IPS DF 4.7 (cell line): ENCODE data around the gene PAEP.

Experiments used
- DNase-seq: peaks from one replicate; pipeline ENCODE4 v3.0.0-alpha.2; 2013; ENCODE audit warnings: low spot score; ENCODE audit errors: extremely low read depth

The PAEP gene

DNA sequence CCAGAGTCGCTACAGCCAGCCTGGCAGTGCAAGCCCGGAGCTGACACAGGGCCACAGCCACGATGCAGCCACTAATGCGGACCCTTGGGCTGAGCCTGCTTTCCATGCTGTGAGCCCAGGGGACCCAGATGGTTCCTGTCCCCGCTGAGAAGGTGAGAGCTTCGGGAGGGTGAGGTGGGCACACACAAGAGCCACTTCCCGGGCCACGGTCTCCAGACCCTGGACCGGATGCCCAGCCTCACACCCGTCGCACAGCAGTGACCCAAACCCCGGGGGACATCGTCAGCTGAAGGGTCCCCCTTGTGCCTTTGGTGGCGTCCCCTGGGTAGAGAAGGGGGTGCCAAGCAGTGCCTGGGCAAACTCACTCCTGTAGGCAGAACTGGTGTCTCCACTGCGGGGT is 13.4 kb downstream of the PAEP start:
- no peak for DNase-seq

DNA sequence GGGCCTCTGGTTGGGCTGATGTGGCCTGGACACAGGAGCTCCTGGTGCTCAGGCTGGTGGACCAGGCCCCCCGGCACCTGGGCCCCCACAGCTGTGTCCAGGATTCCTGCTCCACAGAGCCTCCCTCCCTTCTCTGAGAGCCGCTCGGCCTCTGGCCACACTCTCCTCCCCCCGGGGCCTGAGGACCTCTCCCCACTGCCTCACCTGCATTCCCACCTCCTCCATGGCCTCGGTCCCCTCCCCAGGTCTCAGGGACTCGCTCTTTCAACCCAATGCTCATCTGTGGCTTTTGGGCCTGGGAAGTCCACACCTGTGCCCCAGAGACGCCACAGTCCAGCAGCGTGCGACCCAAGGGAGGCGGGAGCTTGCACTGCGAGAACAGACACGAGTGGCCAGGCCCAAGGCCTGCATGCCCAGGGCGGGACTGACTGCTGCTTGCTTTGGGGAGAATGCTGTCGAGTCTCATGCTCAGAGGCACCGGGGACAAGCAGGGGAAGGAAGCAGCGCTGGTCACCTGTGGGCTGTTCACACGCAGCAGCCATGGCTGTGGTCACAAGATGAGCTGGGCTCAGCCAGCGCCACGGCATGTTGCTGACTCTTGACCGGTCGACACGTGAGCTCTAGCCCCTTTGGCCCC is 14.6 kb downstream of the PAEP start:
- DNase-seq = no peak

DNA sequence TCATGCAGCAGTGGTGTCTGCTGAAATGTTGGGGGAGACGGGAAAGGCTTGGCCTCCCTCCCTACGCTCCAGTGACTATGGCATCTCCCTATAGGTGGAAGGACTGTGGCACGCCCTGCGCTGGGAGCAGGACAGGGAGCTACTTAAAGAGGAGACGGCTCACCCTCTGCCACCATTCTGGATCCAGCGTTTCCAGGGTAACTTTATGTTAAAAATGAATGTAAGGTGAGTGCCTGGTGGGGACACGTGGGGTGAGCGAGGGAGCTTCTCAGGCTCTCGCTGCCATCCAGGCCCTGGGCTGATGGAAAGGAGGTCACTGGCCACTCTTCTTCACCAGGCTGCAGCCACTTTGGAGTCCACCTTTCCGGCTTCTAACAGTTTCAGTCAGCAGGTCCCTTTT is 15.7 kb downstream of the PAEP start:
- no peak for DNase-seq

DNA sequence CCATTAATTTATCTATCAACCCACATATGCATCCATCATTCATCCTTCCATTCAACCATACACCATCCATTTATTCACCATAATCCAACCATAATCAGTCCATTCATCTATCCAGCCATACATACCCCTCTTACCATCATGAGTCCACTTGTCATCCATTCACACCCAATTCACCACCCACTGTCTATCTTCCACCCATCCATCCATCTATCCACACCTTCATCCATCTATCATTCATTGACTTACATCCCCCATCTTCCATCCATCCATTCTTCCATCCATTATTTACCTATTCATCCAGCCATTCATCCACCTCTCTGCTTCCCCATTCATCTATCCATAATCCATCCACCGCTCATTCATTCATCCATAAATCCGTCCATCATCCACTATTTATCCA is 17.8 kb downstream of the PAEP start:
- no peak for DNase-seq

DNA sequence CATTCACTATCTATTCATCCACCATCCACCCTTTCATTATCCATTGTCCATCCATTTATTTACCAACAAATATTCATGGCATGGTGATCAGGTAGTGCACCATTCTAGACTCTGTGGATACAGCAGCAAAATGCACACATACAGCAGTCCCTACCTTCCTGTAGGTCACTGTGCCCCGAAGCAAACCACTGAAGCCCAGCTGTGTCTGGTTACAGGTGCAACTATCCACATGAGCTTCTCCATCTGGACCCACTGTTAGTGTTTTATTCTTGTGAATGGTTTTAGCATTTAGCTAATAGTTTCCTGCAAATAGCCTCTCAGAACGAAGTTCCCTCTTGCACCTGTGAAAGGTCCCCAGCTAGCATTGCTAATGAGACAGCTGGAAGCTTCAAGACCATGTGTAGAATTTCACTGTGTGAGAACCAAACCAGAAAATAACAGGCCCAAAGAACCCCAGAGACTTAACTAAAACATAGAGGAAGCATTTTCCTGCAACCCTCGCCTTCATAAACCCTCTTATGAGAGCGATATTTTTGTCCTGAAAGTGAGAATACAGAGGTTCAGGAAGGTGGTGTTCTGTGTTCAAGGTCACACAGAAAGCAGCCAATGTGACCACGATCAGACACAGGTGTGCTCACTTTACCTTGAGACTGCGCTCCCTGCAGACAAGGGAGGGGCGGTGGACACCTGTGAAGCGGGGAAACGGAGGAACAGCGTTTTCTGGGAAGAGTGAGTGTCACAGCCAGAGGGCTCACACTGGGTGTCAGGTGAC is 18.5 kb downstream of the PAEP start:
- no peak for DNase-seq

DNA sequence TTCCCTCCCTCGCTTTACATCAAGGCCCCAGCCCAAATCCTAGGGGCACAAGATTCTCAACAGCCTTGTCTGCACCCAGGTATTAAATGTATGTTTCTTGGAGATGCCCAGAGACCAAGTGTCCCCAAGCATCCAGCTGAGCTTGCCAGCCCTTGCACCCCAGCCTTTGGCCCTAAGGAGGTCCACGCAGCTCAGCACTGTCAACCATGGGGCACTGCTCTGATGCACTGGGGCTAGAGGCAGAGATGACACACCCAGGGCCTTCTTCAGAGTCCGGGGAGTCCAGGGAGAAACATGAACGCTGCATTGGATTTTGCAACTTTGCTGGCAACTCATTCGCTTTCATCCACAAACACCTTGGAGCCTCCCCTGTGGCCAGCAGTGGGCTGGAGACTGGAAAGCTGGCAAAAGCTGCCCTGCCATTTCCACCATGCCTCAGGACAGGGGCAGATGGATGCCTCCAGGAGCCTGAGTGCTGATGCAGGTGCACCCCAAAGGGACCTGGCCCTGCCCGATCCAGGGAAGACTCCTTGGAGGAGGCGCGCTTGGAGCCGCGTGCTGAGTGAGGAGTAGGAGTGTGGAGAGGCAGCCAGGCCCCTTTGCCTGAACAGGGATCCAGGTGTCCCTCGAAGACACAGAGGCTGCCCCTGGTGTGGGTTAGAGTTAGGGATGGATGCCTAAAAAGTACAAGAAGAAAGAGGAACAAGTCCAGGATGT is 19.3 kb downstream of the PAEP start:
- DNase-seq = no peak

DNA sequence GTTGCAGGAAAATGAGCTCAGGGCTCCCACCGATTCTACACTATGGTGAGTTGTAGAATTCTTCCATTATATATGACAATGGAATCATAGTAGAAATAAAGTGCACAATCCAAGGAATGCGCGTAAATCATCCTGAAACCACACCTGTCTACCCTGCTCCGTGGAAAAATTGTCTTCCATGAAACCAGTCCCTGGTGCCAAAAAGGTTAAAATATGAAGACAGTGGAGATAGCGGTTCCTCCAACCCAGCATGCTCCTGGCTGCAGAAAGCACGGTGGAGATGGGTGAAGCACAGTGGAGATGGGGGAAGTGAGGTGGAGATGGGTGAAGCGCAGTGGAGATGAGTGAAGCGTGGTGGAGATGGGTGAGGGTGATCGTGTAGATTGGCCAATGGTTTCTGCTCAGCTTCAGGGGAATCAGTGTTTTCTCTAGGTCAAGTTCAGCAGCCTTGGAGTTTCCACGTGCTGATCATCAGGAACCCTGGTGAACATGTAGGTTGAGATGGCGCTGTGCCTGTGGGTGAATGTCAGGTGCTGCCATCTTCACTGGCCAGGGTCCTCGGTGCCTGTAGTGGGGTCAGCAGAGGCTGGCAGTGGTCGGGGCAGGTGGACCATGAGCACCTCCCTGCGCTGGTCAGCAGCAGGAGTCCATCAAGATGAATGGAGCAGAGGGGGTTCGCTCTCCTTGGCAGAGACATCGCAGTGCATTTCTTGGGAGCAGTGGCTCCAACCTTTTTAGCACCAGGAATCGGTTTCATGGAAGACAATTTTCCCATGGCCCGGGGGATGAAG is 20.3 kb downstream of the PAEP start:
- DNase-seq = no peak

DNA sequence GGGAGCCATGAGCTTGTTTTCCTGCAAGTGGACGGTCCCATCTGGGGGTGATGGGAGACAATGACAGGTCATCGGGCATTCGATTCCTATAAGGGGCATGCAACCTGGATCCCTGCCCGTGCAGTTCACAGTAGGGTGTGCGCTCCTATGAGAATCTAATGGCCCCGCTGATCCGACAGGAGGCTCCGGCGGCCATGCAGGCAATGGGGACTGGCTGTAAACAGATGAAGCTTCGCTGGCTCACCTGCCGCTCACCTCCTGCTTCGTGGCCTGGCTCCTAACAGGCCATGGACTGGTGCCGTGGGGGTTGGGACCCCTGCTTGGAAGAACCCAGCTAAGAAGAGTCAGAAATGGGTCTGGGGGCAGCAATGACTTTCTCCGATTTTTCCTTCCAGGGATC is 21.0 kb downstream of the PAEP start:
- no peak for DNase-seq

DNA sequence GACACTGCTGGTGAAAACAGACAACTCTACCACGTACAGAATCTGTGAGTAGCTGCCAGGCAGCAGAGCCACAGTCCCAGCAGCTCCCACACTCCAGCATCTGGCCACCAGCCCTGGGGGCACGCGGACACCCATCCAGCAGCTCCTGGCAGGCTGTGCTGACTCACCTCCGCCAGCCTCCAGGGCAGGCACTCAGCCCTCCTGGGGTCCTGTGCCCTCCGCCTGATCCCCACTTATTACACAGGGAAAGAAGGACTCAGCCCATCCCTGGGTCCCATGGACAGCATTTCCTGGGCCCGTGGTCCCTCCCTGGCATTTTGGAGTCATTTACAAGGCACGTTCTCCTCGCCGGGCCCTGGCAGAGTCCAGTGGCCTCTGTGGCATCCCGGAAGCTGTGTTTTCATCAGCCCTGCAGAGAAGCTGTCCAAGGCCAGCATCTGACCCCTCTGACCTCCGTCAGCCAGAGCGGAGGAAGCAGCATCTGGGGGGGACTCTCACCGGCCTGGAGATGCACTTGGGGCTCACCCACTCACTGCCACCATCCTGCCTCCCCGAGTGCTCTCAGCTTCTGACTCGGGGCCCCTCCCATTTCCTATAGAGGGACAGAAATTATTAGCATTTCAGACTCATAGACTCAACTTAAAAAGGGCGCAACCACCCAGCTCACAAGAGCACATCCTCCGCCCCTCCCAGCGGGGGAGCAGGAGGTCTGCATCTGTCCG is 21.6 kb downstream of the PAEP start:
- no peak for DNase-seq

DNA sequence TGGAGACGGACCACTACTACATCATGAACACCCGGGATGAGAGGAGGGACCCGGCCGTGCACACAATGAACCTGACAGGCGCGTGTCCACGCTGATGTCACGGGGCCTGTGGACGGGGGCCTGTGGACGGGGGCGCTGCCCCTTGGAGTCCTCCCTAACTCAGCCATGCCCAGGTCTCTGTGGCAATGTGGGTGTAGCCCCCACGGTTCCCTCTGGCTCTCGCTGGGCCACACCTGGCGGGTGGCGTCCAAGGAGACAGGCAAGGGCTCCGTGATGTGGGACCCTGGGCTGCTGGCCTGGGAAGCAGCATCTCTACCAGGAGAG is 22.1 kb downstream of the PAEP start:
- no peak for DNase-seq

DNA sequence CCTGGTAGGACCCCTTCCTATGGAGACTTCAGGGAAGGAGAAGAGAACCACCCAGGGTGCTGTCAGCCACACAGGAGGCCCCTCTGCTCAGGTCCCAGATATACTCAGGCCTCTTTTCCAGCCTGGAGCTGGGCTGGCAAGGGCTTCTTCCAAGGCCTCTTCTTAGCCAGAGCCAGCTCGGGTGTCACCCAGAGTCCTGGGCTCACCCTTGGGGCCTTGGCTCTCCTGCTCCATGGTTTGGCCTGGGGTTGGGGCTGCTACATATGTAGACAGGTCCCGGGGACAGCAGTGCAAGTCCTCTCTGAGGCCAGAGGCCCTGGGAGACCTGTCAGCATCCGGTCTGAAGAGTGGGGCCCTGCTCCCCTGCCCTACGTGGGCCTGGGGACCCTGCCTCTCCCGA is 22.8 kb downstream of the PAEP start:
- no peak for DNase-seq

DNA sequence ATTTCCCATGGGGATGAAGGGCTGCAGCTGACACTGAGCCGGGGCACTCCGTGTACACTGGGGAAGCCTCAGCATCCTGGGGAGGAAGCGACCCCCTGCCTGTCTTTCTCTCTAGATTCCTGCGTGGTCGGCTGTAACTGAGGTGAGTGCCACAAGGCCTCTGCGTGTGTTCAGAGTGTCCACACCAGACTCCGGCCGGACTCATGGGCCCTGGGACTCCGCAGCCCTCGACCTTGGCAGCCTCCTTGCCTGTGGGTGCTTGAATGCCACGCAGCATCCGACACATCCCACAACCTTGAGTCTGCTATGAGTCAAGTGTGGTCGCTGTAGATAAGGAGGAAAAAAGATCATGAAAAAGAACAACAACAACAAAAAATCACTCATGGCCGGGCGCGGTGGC is 23.4 kb downstream of the PAEP start:
- DNase-seq = no peak

DNA sequence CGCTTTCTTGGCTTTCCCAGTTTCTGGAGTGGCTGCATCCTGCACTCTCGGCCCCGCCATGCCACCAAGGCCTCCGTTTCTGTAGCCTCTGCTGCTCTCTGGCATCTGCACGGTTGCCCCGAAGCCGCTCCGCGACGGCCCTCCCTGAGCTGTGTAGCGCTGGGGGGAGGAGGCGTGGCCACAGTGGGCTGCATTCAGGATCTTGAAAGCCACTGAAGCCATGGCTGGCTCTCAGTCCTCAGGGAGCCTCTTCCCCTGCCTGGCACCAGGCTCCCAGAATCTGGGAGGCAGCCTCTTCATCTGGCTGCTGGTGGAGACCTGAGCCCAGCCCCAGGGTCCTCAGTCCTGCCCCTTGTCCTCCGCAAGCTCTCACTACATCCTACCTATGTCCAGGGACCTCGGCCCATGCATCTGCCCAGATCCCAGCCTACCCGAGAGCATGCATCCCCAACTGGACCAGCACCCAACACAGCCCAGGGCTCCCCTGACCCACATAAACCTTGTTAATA is 25.1 kb downstream of the PAEP start:
- DNase-seq = no peak

DNA sequence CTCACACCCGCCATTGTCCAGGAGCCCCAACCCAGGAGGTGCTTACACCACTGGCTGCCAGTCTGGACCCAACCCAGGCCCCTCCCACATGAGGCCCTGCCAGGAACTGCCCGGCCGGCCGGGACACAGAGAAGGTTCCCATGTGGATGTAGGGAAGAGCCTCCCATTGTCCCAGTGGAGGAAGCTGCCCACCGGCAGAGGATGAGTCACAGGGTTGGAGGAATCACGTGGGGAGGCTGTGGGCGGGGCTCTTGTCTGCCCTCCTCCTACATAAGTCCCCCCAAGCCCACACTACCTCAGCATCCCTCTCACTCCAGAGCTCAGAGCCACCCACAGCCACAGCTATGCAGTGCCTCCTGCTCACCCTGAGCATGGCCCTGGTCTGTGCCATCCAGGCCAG is 26.1 kb downstream of the PAEP start:
- DNase-seq = no peak

DNA sequence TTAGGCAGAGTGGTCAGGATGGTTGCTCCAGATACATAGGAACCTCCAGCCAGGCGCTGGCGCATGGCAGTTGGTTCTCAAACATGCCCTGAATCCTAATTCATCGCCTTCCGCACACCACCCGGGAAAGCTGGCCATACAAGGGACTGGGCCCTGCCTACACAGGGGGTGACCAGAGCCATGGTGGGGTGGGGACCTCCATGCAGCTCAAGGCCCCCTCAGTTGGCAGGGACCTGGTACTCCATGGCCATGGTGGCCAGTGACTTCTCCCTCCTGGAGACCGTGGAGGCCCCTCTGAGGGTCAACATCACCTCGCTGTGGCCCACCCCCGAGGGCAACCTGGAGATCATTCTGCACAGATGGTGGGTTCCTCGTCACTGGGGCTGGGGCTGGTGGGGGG is 26.8 kb downstream of the PAEP start:
- no peak for DNase-seq

DNA sequence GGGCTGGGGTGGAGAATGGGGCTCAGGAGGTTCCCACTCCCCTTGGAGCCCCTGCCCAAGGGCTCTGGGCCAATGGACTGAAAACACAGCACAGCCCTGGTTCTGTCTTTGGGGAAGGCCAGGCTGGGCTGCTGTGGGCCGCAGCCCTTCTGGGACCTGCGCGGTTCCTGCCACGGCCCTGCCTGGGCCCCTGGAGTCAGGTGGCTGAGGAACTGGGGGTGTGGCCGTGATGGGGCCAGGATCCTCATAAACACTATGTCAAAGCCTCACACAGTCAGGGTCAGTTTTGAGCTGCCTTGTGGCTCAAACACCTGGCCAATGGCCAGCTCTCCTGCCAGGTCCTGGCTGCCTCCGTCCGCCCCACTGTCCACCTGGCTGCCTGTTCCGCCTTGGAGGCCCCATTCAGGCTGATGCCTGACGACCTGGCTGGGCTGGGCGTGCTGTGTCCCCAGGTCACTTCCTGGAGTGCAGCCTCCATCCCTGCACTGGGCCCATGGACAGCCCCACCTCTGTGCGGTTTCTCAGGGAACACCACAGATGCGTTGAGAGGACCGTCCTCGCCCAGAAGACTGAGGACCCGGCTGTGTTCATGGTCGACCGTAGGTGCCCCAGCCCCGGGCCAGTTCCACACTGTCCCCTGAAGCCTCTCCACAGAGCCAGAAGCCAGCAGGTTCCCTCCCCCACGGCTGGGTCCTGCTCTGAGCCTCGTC is 27.5 kb downstream of the PAEP start:
- no peak for DNase-seq

DNA sequence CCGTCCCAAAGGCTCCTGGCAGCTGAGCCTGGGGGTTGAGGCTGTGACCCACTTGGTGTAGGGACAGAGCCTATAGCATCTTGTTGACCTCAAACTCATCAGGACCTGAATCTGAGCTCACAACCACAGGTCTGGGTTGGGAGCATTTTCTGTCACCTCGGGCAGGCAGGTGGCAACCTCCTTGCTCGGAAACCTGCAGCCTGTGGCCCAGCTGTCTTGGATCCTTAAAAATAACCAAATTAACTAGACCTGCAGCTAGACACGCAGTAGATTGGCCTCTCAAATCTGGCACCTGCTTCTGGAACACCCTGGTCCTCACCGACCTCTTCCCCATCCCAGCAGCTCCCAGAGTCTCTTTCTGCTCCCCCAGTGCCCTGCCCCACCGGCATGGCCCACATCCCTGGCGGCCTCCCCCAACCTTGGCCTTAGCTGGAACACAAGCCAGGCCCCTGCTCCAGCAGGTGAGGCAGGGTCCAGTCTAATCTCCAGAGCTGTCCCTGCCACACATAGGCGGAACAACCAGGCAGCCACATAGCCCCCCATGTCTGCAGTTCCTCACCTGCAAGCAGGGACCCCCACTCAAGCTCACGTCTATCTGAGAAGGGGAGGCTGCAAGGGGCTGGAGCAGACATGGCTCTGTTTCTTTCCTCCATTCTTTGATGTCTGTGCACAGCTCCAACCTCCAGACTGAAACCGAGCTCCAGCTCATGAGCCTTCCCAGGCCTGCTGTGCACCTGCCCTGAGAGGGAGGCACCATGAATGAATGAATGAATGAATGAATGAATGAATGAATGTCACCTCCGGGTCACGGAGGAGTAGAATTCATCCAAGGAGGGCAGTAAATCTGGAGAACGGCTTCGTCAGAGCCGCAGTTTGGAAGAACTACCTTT is 28.3 kb downstream of the PAEP start:
- no peak for DNase-seq

DNA sequence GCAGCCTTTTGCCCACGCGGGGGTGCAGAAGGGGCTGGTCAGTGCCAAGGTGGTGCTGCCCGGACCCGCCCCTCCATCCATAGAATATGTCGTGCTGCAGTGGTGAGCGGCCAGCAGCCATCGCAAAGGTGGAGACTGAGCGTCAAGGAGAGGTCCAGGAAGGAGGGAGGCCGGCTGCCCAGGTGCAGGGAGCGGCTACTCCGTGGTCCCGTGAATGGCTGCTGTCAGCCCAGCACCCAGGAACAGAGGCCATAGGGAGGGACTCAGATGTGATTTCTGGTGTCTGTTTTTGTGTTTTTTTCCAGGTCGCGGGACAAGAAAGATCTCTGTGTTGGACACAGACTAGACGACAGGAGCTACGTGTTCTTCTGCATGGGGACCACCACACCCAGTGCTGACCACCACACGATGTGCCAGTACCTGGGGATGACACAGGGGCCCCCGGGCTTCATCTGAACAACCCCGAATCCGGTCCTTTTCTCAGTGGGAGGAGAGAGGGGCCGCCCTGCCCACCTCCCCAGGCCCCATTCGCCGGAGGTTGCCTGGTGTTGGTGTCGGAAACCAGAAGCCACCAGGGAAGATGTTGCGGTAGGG is 29.0 kb downstream of the PAEP start:
- DNase-seq = no peak
